OCI-LY7 (cell line): ENCODE measurements around the gene WASHC4.

Experiments used
- EZH2phosphoT487 ChIP-seq: fragments of 200-600 bp; sonication (generic); IDR thresholded peaks from 2 replicates; pipeline ENCODE4 v1.6.1; 2018; ENCODE audit warnings: low read depth, borderline replicate concordance, mild to moderate bottlenecking, mixed run types, antibody characterized with exemption, low read length, moderate library complexity, mixed read lengths
- TF ChIP-seq, protein P1 (sequence below): fragments of 200-600 bp; sonication (generic); conservative IDR thresholded peaks from 2 replicates; pipeline ENCODE4 v1.5.1; 2014; ENCODE audit warnings: mild to moderate bottlenecking, antibody characterized with exemption, low read length, moderate library complexity, mixed read lengths

DNA sequence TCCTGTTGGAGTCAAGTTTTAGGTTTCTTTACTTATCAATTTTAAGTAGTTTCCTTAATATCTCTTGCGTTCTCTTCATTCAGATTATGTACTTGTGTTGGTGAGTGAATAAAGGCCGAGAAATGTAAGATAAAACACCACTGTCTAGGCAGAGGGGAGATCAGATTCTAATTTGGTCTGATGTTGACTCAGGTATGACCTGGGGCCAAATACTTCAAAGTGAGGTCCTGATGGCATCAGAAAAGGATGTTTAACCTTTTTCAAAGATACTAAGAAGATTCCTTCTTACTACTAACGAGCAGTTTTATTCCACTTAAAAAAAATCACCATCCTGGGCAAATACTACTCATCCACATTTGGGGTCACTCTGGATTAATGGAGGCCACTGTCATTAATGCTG is 101.6 kb downstream of the WASHC4 start:
- no peak for TF ChIP-seq EZH2phosphoT487
- TF ChIP-seq, protein P1, sequence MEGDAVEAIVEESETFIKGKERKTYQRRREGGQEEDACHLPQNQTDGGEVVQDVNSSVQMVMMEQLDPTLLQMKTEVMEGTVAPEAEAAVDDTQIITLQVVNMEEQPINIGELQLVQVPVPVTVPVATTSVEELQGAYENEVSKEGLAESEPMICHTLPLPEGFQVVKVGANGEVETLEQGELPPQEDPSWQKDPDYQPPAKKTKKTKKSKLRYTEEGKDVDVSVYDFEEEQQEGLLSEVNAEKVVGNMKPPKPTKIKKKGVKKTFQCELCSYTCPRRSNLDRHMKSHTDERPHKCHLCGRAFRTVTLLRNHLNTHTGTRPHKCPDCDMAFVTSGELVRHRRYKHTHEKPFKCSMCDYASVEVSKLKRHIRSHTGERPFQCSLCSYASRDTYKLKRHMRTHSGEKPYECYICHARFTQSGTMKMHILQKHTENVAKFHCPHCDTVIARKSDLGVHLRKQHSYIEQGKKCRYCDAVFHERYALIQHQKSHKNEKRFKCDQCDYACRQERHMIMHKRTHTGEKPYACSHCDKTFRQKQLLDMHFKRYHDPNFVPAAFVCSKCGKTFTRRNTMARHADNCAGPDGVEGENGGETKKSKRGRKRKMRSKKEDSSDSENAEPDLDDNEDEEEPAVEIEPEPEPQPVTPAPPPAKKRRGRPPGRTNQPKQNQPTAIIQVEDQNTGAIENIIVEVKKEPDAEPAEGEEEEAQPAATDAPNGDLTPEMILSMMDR = no peak
